Activated T-helper 17 cell treated with anti-CD3 and anti-CD28 coated beads, Interleukin-2, amount 50 U/mL, for 72 hours (primary cell): ENCODE measurements around the gene RPH3AL. TPM values are rescaled to one million over a fixed set of nuclear protein-coding genes. Genes with fewer than 3 reads are reported as not detected.

Source experiments
- ATAC-seq: fragments of 150-1000 bp; cut with Tn5 transposase; replicated peaks from 2 replicates; pipeline ENCODE4 v1.10.0; 2021; ENCODE audit warnings: mild to moderate bottlenecking, moderate library complexity
- H3K27ac Mint-ChIP-seq: one replicate; pipeline ENCODE4 v1.8.0; 2022; ENCODE audit warnings: mixed read lengths
- H3K27me3 Mint-ChIP-seq: one replicate; pipeline ENCODE4 v1.8.0; 2022; ENCODE audit warnings: mixed read lengths
- H3K36me3 Mint-ChIP-seq: one replicate; pipeline ENCODE4 v1.8.0; 2022; ENCODE audit warnings: low read depth, mild to moderate bottlenecking, mixed read lengths
- H3K4me1 Mint-ChIP-seq: one replicate; pipeline ENCODE4 v1.8.0; 2022; ENCODE audit warnings: mixed read lengths
- H3K4me3 Mint-ChIP-seq: one replicate; pipeline ENCODE4 v1.8.0; 2022; ENCODE audit warnings: mild to moderate bottlenecking, mixed read lengths
- H3K9me3 Mint-ChIP-seq: one replicate; pipeline ENCODE4 v1.8.0; 2022; ENCODE audit warnings: mixed read lengths
- total RNA-seq, 2 donors: library from RNA; stranded (reverse); gene quantifications; one replicate each; pipeline ENCODE4 v1.2.3, GENCODE V29; 2022

Gene RPH3AL
- total RNA-seq, 2 donors from 2014 or later = 1.9 to 2.5 TPM

DNA sequence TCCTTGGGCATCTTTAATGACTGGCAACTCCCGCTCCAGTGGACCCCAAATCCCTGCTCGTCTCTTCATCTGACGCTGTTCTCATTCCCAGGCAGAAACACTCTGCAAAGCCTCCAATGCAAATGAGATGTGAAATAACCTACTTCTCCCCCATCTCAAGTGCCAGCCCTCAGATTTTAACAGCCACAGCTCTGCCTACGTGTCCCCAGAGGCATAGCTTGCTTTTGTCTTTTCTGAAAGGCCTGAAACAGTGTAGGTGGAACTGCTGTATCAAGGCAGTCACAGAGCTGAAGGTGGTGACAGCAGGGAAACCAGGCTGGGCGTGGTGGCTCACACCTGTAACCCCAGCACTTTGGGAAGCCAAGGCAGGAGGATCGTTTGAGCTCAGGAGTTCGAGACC lies 14.7 kb downstream of the RPH3AL start:
- Mint-ChIP-seq H3K4me1 (no peaks in the 10 kb centered on the region), H3K9me3 (no peaks in the 10 kb centered on the region), H3K27me3 (peaks cover 4% of the 10 kb centered on the region), H3K4me3 (peak overlapping the region; percentile 26), H3K27ac (peak overlapping the region; percentile 50), H3K36me3 (no peaks in the 10 kb centered on the region)
- ATAC-seq = peak; percentile 80

GRCh38 chr17:337453-337852 lies 15.2 kb downstream of the RPH3AL start:
- Mint-ChIP-seq H3K27ac (no peak overlapping the region), H3K4me3 (peak overlapping the region; percentile 26), H3K36me3 (no peaks in the 10 kb centered on the region), H3K9me3 (no peaks in the 10 kb centered on the region), H3K4me1 (no peaks in the 10 kb centered on the region), H3K27me3 (peaks cover 4% of the 10 kb centered on the region)
- ATAC-seq = peak; percentile 35

- H3K4me3 Mint-ChIP-seq = peak overlapping the region; percentile 26
- H3K4me1 Mint-ChIP-seq = no peaks in the 10 kb centered on the region
- H3K9me3 Mint-ChIP-seq = no peaks in the 10 kb centered on the region
- H3K36me3 Mint-ChIP-seq = no peaks in the 10 kb centered on the region
- ATAC-seq = no peak
- H3K27me3 Mint-ChIP-seq = peaks cover 4% of the 10 kb centered on the region
- no peak overlapping the region for H3K27ac Mint-ChIP-seq
Observed at GRCh38 chr17:337022-337420, 15.6 kb downstream of the RPH3AL start.

GRCh38 chr17:336110-337021 lies 16.2 kb downstream of the RPH3AL start:
- H3K36me3 Mint-ChIP-seq = no peaks in the 10 kb centered on the region
- peak; percentile 19 for ATAC-seq
- H3K27ac Mint-ChIP-seq = no peak overlapping the region
- no peak overlapping the region for H3K4me3 Mint-ChIP-seq
- peaks cover 4% of the 10 kb centered on the region for H3K27me3 Mint-ChIP-seq
- no peaks in the 10 kb centered on the region for H3K9me3 Mint-ChIP-seq
- H3K4me1 Mint-ChIP-seq = no peaks in the 10 kb centered on the region

DNA sequence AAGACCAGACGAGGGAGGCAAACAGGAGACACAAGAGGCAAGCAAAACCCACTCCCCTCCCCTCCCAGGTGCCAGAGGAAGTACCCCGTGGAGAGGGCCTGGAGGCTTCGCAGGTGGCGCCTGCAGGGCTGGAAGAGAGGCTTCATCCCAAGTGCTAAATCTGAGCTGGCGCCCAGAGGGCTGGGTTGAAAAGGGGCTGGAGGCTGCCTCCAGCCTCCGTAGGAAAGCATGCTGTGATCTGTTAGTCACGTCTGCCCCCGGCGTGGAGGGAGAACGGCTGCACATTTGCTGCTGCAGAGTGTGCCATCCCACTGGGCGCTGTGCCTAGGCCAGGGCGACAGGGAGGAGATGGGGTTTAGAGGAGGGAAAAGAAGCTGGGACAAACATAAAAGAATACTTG lies 16.9 kb downstream of the RPH3AL start:
- H3K27me3 Mint-ChIP-seq = peaks cover 4% of the 10 kb centered on the region
- no peak overlapping the region for H3K4me3 Mint-ChIP-seq
- H3K27ac Mint-ChIP-seq = no peak overlapping the region
- H3K36me3 Mint-ChIP-seq = no peaks in the 10 kb centered on the region
- H3K9me3 Mint-ChIP-seq = no peaks in the 10 kb centered on the region
- no peak for ATAC-seq
- no peaks in the 10 kb centered on the region for H3K4me1 Mint-ChIP-seq

DNA sequence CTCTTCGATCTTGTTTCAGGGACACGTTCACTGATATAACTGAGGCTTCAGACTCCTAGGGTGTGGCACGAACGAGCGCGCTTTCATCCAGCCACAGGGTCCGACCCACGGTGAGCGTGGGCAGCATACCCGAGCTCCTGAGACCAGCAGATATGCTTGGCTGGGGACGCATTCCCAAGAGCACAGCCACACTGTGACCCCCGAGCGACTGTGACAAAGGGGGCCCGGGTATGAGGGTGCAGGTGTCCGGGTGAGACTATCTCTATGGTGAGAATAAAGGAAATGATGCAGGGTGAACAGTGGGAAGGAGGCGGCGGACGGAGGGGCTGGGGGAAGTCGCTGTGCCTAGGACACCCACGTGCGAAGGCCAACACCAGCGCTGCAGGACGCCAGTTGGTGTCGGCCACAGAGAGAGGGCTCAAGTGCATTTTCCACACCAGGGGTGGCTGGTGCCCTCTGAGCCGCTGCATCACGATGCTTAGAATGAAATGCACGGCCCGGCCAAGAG lies 17.6 kb downstream of the RPH3AL start:
- no peaks in the 10 kb centered on the region for H3K4me1 Mint-ChIP-seq

GRCh38 chr17:333626-334396 lies 18.8 kb downstream of the RPH3AL start:
- H3K36me3 Mint-ChIP-seq = no peaks in the 10 kb centered on the region
- H3K4me3 Mint-ChIP-seq = no peak overlapping the region
- H3K27ac Mint-ChIP-seq = no peak overlapping the region
- no peak for ATAC-seq
- H3K9me3 Mint-ChIP-seq = no peaks in the 10 kb centered on the region
- peaks cover 4% of the 10 kb centered on the region for H3K27me3 Mint-ChIP-seq
- no peaks in the 10 kb centered on the region for H3K4me1 Mint-ChIP-seq

More for the DNA sequence above, 17.6 kb downstream of the RPH3AL start:
- Mint-ChIP-seq H3K27me3 (peaks cover 4% of the 10 kb centered on the region), H3K4me3 (no peak overlapping the region), H3K27ac (no peak overlapping the region), H3K36me3 (no peaks in the 10 kb centered on the region), H3K9me3 (no peaks in the 10 kb centered on the region)
- ATAC-seq = no peak

GRCh38 chr17:332558-333322 lies 19.9 kb downstream of the RPH3AL start:
- no peaks in the 10 kb centered on the region for H3K36me3 Mint-ChIP-seq
- peaks cover 4% of the 10 kb centered on the region for H3K27me3 Mint-ChIP-seq
- no peaks in the 10 kb centered on the region for H3K4me1 Mint-ChIP-seq
- no peaks in the 10 kb centered on the region for H3K9me3 Mint-ChIP-seq
- ATAC-seq = no peak
- H3K27ac Mint-ChIP-seq = no peak overlapping the region
- no peak overlapping the region for H3K4me3 Mint-ChIP-seq

- no peak for ATAC-seq
- Mint-ChIP-seq H3K4me3 (no peak overlapping the region), H3K27me3 (peaks cover 4% of the 10 kb centered on the region), H3K4me1 (no peaks in the 10 kb centered on the region), H3K9me3 (no peaks in the 10 kb centered on the region), H3K36me3 (no peaks in the 10 kb centered on the region), H3K27ac (no peak overlapping the region)
Observed at GRCh38 chr17:332023-332422, 20.6 kb downstream of the RPH3AL start.

GRCh38 chr17:330993-331701 lies 21.5 kb downstream of the RPH3AL start:
- H3K4me1 Mint-ChIP-seq = no peaks in the 10 kb centered on the region
- peak overlapping the region; percentile 14 for H3K4me3 Mint-ChIP-seq
- peak; percentile 26 for ATAC-seq
- H3K27me3 Mint-ChIP-seq = no peaks in the 10 kb centered on the region
- H3K27ac Mint-ChIP-seq = no peak overlapping the region
- H3K36me3 Mint-ChIP-seq = no peaks in the 10 kb centered on the region
- H3K9me3 Mint-ChIP-seq = no peaks in the 10 kb centered on the region

DNA sequence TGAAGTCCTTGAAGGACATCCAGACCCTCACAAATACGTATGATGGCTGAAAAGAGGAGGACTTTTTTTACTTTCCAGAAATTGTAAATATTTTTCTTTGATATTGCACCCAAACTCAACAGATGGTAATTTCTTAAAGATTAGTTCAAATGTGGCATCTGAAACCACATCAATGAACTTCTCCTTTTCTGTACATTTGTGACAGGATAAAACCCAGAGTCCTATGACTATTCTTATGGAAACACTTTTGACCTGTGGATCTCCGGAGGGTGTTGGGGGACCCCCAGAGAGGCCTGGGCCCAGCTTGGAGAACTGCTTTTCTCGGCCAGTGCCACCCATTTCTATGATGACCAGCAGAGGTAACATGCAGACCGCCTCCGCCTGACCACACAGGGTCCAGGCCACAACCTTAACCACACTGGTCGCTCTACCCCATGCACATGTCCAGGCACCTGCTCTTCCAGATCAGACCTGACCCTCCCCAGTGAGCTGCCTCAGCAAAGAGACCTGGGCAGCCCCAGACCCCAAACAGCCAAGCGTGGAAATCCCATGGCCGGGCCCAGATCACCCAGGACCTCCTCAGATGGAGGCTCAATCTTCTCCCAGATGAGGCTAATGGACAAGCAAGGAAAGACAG lies 22.7 kb downstream of the RPH3AL start:
- H3K27me3 Mint-ChIP-seq = no peaks in the 10 kb centered on the region
- no peaks in the 10 kb centered on the region for H3K36me3 Mint-ChIP-seq
- H3K9me3 Mint-ChIP-seq = no peaks in the 10 kb centered on the region
- ATAC-seq = no peak
- no peaks in the 10 kb centered on the region for H3K4me1 Mint-ChIP-seq
- no peak overlapping the region for H3K4me3 Mint-ChIP-seq
- no peak overlapping the region for H3K27ac Mint-ChIP-seq

- Mint-ChIP-seq H3K4me1 (no peaks in the 10 kb centered on the region), H3K27ac (no peak overlapping the region), H3K9me3 (no peaks in the 10 kb centered on the region), H3K36me3 (no peaks in the 10 kb centered on the region), H3K27me3 (no peaks in the 10 kb centered on the region), H3K4me3 (no peak overlapping the region)
- ATAC-seq = no peak
Observed at GRCh38 chr17:327971-328370, 24.6 kb downstream of the RPH3AL start.

- Mint-ChIP-seq H3K27ac (no peak overlapping the region), H3K9me3 (no peaks in the 10 kb centered on the region), H3K27me3 (no peaks in the 10 kb centered on the region), H3K4me1 (no peaks in the 10 kb centered on the region), H3K36me3 (no peaks in the 10 kb centered on the region), H3K4me3 (no peak overlapping the region)
- no peak for ATAC-seq
Observed at GRCh38 chr17:327296-327695, 25.3 kb downstream of the RPH3AL start.
